C4-2B (cell line): ENCODE measurements around the gene SFTPB.

Experiments
- H3K27ac ChIP-seq: fragments of 450-650 bp; 2 replicates; pipeline ENCODE4 v1.5.1; 2017
- ZFX ChIP-seq: fragments of 450-650 bp; IDR thresholded peaks from 2 replicates; pipeline ENCODE4 v1.6.1; 2017
- TF ChIP-seq, protein P1 (sequence below): fragments of 450-650 bp; conservative IDR thresholded peaks from 2 replicates; pipeline ENCODE4 v1.5.1; 2017; ENCODE audit warnings: mild to moderate bottlenecking

The SFTPB gene

DNA sequence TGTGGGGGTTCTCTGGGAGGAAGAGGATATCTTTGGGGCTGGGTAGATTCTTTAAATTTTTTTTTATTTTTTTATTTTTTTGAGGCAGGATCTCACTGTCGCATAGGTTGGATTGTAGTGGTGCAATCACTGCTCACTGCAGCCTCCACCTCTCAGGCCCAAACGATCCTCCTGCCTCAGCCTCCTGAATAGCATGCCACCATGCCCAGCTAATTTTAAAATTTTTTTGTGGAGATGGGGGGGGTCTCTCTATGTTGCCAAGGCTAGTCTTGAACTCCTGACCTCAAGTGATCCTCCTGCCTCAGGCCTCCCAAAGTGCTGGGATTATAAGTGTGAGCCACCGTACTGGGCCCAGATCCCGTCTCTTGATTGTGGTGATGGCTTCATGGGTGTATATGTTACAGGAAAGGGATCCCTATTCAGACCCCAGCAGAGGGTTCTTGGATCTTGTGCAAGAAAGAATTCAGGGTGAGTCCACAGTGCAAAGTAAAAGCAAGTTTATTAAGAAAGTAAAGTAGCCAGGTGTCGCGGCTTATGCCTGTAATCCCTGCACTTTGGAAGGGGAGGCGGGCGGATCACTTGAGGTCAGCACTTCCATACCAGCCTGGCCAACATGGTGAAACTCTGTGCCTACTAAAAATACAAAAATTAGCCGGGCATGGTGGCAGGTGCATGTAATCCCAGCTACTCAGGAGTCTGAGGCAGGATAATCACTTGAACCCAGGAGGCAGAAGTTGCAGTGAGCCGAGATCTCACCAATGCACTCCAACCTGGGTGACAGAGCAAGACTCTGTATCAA, 54.1 kb downstream of the SFTPB start:
- TF ChIP-seq, protein P1, sequence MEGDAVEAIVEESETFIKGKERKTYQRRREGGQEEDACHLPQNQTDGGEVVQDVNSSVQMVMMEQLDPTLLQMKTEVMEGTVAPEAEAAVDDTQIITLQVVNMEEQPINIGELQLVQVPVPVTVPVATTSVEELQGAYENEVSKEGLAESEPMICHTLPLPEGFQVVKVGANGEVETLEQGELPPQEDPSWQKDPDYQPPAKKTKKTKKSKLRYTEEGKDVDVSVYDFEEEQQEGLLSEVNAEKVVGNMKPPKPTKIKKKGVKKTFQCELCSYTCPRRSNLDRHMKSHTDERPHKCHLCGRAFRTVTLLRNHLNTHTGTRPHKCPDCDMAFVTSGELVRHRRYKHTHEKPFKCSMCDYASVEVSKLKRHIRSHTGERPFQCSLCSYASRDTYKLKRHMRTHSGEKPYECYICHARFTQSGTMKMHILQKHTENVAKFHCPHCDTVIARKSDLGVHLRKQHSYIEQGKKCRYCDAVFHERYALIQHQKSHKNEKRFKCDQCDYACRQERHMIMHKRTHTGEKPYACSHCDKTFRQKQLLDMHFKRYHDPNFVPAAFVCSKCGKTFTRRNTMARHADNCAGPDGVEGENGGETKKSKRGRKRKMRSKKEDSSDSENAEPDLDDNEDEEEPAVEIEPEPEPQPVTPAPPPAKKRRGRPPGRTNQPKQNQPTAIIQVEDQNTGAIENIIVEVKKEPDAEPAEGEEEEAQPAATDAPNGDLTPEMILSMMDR, result no peak
- TF ChIP-seq ZFX, result no peak
- no peak overlapping the region for H3K27ac ChIP-seq

DNA sequence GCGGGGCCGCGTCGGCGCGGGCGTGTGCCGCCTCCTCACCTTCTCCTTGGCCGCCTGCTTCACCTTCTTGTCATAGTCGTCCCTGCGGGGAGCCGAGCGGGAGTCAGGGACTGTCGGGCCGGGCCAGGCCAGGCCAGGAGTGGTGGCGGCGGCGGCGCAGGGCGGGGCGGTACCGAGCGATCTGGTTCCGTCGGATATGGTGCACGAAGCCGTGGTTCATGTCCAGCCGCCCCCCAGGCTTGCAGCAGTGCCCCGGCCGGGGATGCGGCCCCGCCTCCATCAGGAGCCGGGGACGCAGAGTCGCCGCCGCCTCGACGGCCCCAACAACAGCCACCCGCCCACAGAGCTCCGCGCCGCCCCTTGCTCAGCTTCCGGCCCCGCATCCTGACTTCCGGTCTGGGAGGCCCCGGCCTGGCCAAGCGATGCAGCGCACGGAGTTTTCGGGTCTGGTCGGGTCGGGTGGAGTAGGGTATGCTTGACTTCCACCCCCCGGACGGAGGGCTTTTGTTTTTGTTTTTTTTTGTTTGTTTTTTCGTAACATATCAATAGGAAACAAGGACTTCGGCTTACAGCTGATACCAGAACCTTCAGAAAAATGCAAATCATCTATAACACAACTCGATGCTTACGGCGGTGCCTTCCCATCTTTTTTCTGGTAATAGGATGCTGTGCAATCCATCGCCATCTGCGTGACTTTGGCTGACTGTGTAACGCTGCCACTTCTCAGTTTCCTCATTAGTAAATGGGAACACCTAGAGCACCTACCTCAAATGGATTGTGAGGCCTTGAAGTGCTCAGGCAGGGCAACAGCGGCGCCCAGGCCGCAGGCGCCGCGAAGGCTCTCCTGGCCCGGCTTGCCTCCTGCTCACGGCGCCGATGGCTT, 56.1 kb downstream of the SFTPB start, which contains the start of gene C2orf68:
Gene C2orf68 (minus strand): TSS at position 362 of the 883 bp plus-strand sequence. CDS start 82 bp downstream, at position 280.
- H3K27ac ChIP-seq, result peak within 1 kb of the TSS; percentile 79
- TF ChIP-seq, protein P1, result no peak
- peak; percentile 79 for TF ChIP-seq ZFX

DNA sequence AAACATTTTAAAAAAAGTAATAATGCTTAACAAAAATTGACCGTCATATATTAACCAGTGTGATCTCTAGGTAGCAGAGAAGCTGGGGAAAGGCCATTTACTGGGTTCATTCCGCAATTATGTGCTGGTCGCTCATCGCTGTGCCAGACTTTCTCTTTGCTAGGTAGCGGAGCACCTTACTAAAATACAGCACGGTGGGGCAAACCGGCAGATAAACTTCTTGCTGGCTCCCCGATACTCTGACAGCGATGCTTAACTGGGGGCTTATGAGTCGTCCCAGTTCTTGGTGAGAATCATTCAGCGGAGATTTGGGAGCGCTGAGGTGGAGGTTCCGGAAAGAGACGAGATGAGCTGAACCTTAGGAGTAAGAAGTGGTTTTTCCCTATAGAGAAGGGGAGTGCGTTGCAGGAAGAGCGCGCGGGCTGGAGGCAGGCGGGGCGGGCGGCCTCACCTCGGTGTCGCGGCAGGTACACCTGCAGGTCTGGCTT, 56.7 kb downstream of the SFTPB start:
- TF ChIP-seq, protein P1, result no peak
- no peak for TF ChIP-seq ZFX
- H3K27ac ChIP-seq, result peak overlapping the region; percentile 79
